IMR-90 (cell line): ENCODE results near the gene RYR3. TPM values are rescaled to one million over a fixed set of nuclear protein-coding genes. Genes with fewer than 3 reads are reported as not detected.

Experiments used
- ATAC-seq: fragments of 200-7000 bp; cut with Tn5 transposase; 2 replicates; pipeline ENCODE4 v1.9.1; 2020; ENCODE audit warnings: low read depth, mild to moderate bottlenecking, moderate library complexity
- BruUV-seq: library from RNA; stranded (reverse); fragments of 400-500 nt; replicated peaks from 2 replicates; lab custom pipeline; 2021; lab: Mats Ljungman, UMichigan
- CTCF ChIA-PET: fragments of 300-600 bp; formaldehyde crosslinking; extraction: SDS; loops from one replicate; lab custom pipeline; 2021; ENCODE audit warnings: antibody characterized with exemption; lab: Yijun Ruan, JAX
- POLR2A ChIA-PET: fragments of 300-600 bp; sonication (Branson Sonifier 250); formaldehyde crosslinking; loops from one replicate; lab custom pipeline; 2022; ENCODE audit warnings: antibody characterized with exemption; ENCODE audit not compliant: unreplicated experiment; lab: Charles Lee
- DNase-seq: peaks from one replicate; pipeline ENCODE4 v3.0.0; 2013
- H2AFZ ChIP-seq: replicated peaks from 2 replicates; pipeline ENCODE3; 2013; ENCODE audit warnings: low read length, mild to moderate bottlenecking; ENCODE audit not compliant: poor library complexity
- H2AK5ac ChIP-seq: 2 replicates; pipeline ENCODE4 v1.6.1; 2013; ENCODE audit warnings: low read depth, low read length, inconsistent platforms
- H2AK9ac ChIP-seq: replicated peaks from 2 replicates; pipeline ENCODE3; 2013; ENCODE audit warnings: mild to moderate bottlenecking, low read depth, low read length, moderate library complexity; ENCODE audit not compliant: poor library complexity
- H2BK120ac ChIP-seq: 2 replicates; pipeline ENCODE4 v1.6.1; 2013; ENCODE audit warnings: low read depth, low read length, inconsistent platforms
- H2BK15ac ChIP-seq: 3 replicates; pipeline ENCODE4 v1.6.1; 2013; ENCODE audit warnings: low read depth, low read length, inconsistent platforms
- H2BK20ac ChIP-seq: 2 replicates; pipeline ENCODE4 v1.6.1; 2013; ENCODE audit warnings: low read depth, mild to moderate bottlenecking, inconsistent platforms, low read length, moderate library complexity
- H2BK5ac ChIP-seq: 2 replicates; pipeline ENCODE4 v1.6.1; 2013; ENCODE audit warnings: mild to moderate bottlenecking, low read depth, low read length, inconsistent platforms; ENCODE audit not compliant: poor library complexity, severe bottlenecking
- H3K14ac ChIP-seq: replicated peaks from 2 replicates; pipeline ENCODE4 v1.6.1; 2013; ENCODE audit warnings: low read depth, low read length, inconsistent platforms
- H3K18ac ChIP-seq: 2 replicates; pipeline ENCODE4 v1.6.1; 2013; ENCODE audit warnings: low read depth, low read length, control low read depth
- H3K23ac ChIP-seq: 2 replicates; pipeline ENCODE4 v1.6.1; 2013; ENCODE audit warnings: low read depth, low read length, inconsistent platforms
- H3K27ac ChIP-seq: 2 replicates; pipeline ENCODE4 v1.5.1; 2013; ENCODE audit warnings: mild to moderate bottlenecking, control low read depth, low read length; ENCODE audit not compliant: insufficient read depth
- H3K27me3 ChIP-seq: 2 replicates; pipeline ENCODE4 v1.6.1; 2013; ENCODE audit warnings: low read length; ENCODE audit not compliant: control insufficient read depth, insufficient read depth
- H3K36me3 ChIP-seq: 2 replicates; pipeline ENCODE4 v1.6.1; 2013; ENCODE audit warnings: low read length, mixed read lengths; ENCODE audit not compliant: control insufficient read depth, insufficient read depth
- H3K4ac ChIP-seq: 2 replicates; pipeline ENCODE4 v1.6.1; 2013; ENCODE audit warnings: low read depth, low read length, inconsistent platforms
- H3K4me1 ChIP-seq: 2 replicates; pipeline ENCODE4 v1.6.1; 2013; ENCODE audit warnings: low read length, mixed read lengths; ENCODE audit not compliant: control insufficient read depth, insufficient read depth
- H3K4me2 ChIP-seq: 2 replicates; pipeline ENCODE4 v1.6.1; 2013; ENCODE audit warnings: low read depth, mild to moderate bottlenecking, control low read depth, low read length, moderate library complexity
- H3K4me3 ChIP-seq: 2 replicates; pipeline ENCODE4 v1.5.1; 2013; ENCODE audit warnings: low read depth, mild to moderate bottlenecking, control low read depth, low read length, moderate library complexity; ENCODE audit not compliant: insufficient read depth
- H3K56ac ChIP-seq: 2 replicates; pipeline ENCODE4 v1.6.1; 2013; ENCODE audit warnings: low read length, inconsistent platforms; ENCODE audit not compliant: insufficient read depth; ENCODE audit errors: extremely low read depth
- H3K79me1 ChIP-seq, 2 experiments: 2 replicates each; pipeline ENCODE4 v1.6.1; 2013; ENCODE audit warnings: low read length in 2 of 2, inconsistent platforms in 1 of 2, low read depth in 1 of 2
- H3K9ac ChIP-seq: 2 replicates; pipeline ENCODE4 v1.6.1; 2013; ENCODE audit warnings: low read depth, low read length, control low read depth
- H3K9me1 ChIP-seq: 2 replicates; pipeline ENCODE4 v1.6.1; 2013; ENCODE audit warnings: low read length, inconsistent platforms; ENCODE audit not compliant: insufficient read depth
- H3K9me3 ChIP-seq: 2 replicates; pipeline ENCODE4 v1.6.1; 2013; ENCODE audit warnings: low read length; ENCODE audit not compliant: control insufficient read depth, insufficient read depth
- H4K20me1 ChIP-seq: 2 replicates; pipeline ENCODE4 v1.6.1; 2013; ENCODE audit warnings: low read length, inconsistent platforms; ENCODE audit not compliant: insufficient read depth
- H4K5ac ChIP-seq: 2 replicates; pipeline ENCODE4 v1.6.1; 2013; ENCODE audit warnings: mild to moderate bottlenecking, low read depth, low read length, control low read depth
- H4K8ac ChIP-seq, 2 experiments: 2 replicates each; pipeline ENCODE4 v1.6.1; 2013; ENCODE audit warnings: low read depth in 2 of 2, low read length in 2 of 2, control low read depth in 1 of 2, inconsistent platforms in 1 of 2
- H4K91ac ChIP-seq: 2 replicates; pipeline ENCODE4 v1.6.1; 2013; ENCODE audit warnings: low read depth, low read length, inconsistent platforms; ENCODE audit not compliant: insufficient read depth
- CEBPB ChIP-seq: IDR thresholded peaks from 2 replicates; pipeline ENCODE4 v1.6.1; 2012; ENCODE audit warnings: low read depth, low read length, improper control_type of control experiment
- CTCF ChIP-seq: conservative IDR thresholded peaks from 2 replicates; pipeline ENCODE4 v1.5.1; 2012; ENCODE audit warnings: mild to moderate bottlenecking, low read depth, low read length, improper control_type of control experiment
- MAZ ChIP-seq: IDR thresholded peaks from 2 replicates; pipeline ENCODE4 v1.6.1; 2012; ENCODE audit warnings: low read depth, mild to moderate bottlenecking, low read length, improper control_type of control experiment, moderate library complexity, borderline replicate concordance
- RAD21 ChIP-seq: IDR thresholded peaks from 2 replicates; pipeline ENCODE4 v1.6.1; 2012; ENCODE audit warnings: low read length, improper control_type of control experiment
- RFX5 ChIP-seq: IDR thresholded peaks from 2 replicates; pipeline ENCODE4 v1.8.0; 2012; ENCODE audit warnings: low read depth, mild to moderate bottlenecking, low read length, moderate library complexity
- USF2 ChIP-seq: fragments of 150-350 bp; IDR thresholded peaks from 2 replicates; pipeline ENCODE4 v1.6.1; 2017; ENCODE audit warnings: mild to moderate bottlenecking, antibody characterized with exemption, low read length, low read depth
- WGBS, 2 experiments: methylation state at CpG; one replicate each; pipeline versions ENCODE4 v1.1.5 to v1.1.7; 2013; ENCODE audit warnings: missing lambda C conversion rate in 2 of 2; ENCODE audit not compliant: insufficient read length in 1 of 2; ENCODE audit errors: extremely low coverage in 2 of 2; 5-methylcytosine and 5-hydroxymethylcytosine counted together
- dilution Hi-C: fragments of 300-500 bp; cut with HindIII; formaldehyde crosslinking; loops from one replicate; pipeline ENCODE4 v1.14.3; 2018; ENCODE audit warnings: low sequenced_read_pairs; ENCODE audit not compliant: unreplicated experiment
- in situ Hi-C: fragments of 300-500 bp; cut with MboI; formaldehyde crosslinking; loops from 3 replicates; pipeline ENCODE4 v1.14.3; 2019; ENCODE audit warnings: low sequenced_read_pairs, inconsistent platforms, mixed read lengths
- intact Hi-C: fragments of 100-400 bp; cut with micrococcal nuclease; formaldehyde crosslinking; loops from 2 replicates; pipeline ENCODE4 v1.10.0; 2022
- polyA plus RNA-seq, 3 experiments: library from polyadenylated mRNA; depleted of rRNA; stranded (reverse); fragments of >200 nt; gene quantifications; 2 replicates each; pipeline ENCODE4 v1.2.3, GENCODE V29; 2012; ENCODE audit warnings: low replicate concordance in 1 of 3
- total RNA-seq: library from RNA; depleted of rRNA; stranded (reverse); fragments of >200 nt; gene quantifications from 2 replicates; pipeline ENCODE4 v1.2.3, GENCODE V29; 2012

The RYR3 gene
- total and polyA plus RNA-seq, 2 of the 4 experiments (the other 2 are of a cell fraction): 0.18 TPM; not detected in 1

GRCh38 chr15:33654860-33655259, 344.1 kb downstream of the RYR3 start:
- no peak for ATAC-seq
- WGBS, 2 experiments: no CpG with 5 or more reads among the region's 3 CpGs

More at GRCh38 chr15:33654860-33655259, 344.1 kb downstream of the RYR3 start:
- Histone ChIP-seq H3K79me1 (no peaks in the 10 kb centered on the region), H3K14ac (no peak overlapping the region), H2BK20ac (no peak overlapping the region), H2BK15ac (no peak overlapping the region), H3K9ac (no peak overlapping the region), H3K9me3 (no peaks in the 10 kb centered on the region), H3K27ac (no peak overlapping the region), H2AK9ac (no peak overlapping the region), H2BK5ac (no peak overlapping the region), H2AFZ (no peak overlapping the region), H3K4ac (no peak overlapping the region), H4K5ac (no peak overlapping the region), H3K27me3 (no peaks in the 10 kb centered on the region; the same call in 1 of the 2 replicates), H3K9me1 (no peaks in the 10 kb centered on the region), H4K20me1 (no peaks in the 10 kb centered on the region), H3K18ac (no peak overlapping the region), H3K23ac (no peak overlapping the region), H3K36me3 (no peaks in the 10 kb centered on the region), H3K4me1 (no peaks in the 10 kb centered on the region), H3K4me2 (no peak overlapping the region), H3K56ac (no peak overlapping the region), H2BK120ac (no peak overlapping the region), H2AK5ac (no peak overlapping the region), H3K4me3 (no peak overlapping the region), H4K91ac (no peak overlapping the region), H4K8ac (no peak overlapping the region)
- ChIA-PET CTCF (interaction anchor here (0.7 kb wide), 1 partner anchor 137 kb away, joined by 5 read pairs; no protein-coding TSS in a partner anchor), POLR2A (no interaction called here)
- no peak for TF ChIP-seq RFX5
- no peak for TF ChIP-seq RAD21
- TF ChIP-seq MAZ: no peak
- no peak for TF ChIP-seq CEBPB
- TF ChIP-seq CTCF: no peak
- no peak for TF ChIP-seq USF2
- intact Hi-C loops: no loop called here
- dilution Hi-C loops: no loop called here
- no TSS peak for BruUV-seq
- no peak for DNase-seq
- in situ Hi-C loops: no loop called here
